Heart right ventricle (tissue), 16 donors: ENCODE data around the gene PLXNC1. TPM values are rescaled to one million over a fixed set of nuclear protein-coding genes. Genes with fewer than 3 reads are reported as not detected.

ENCODE experiments used
- ATAC-seq, 8 donors: fragments of 200-7000 bp; cut with Tn5 transposase; one replicate each; pipeline ENCODE4 v1.9.1; 2020; ENCODE audit warnings: mild to moderate bottlenecking in 8 of 8, moderate library complexity in 8 of 8, moderate number of reproducible peaks in 1 of 8
- DNase-seq, 2 donors: peaks; one replicate each; pipeline ENCODE4 v3.0.0-alpha.2; 2020
- H3K27ac ChIP-seq, 10 donors: fragments of 200-600 bp; sonication (generic) in 2 of 10; one replicate each; pipeline versions ENCODE4 v1.5.0 to v1.8.0; 2020 to 2022; ENCODE audit warnings: mild to moderate bottlenecking in 3 of 10
- H3K27me3 ChIP-seq, 7 donors: fragments of 200-600 bp; one replicate each; pipeline ENCODE4 v1.8.0; 2021 to 2022; ENCODE audit warnings: mild to moderate bottlenecking in 2 of 7
- H3K36me3 ChIP-seq, 9 donors: fragments of 200-600 bp; sonication (generic) in 1 of 9; one replicate each; pipeline versions ENCODE4 v1.5.0 to v1.8.0; 2020 to 2022; ENCODE audit warnings: mild to moderate bottlenecking in 2 of 9
- H3K4me1 ChIP-seq, 9 donors: fragments of 200-600 bp; sonication (generic) in 1 of 9; one replicate each; pipeline versions ENCODE4 v1.5.0 to v1.8.0; 2020 to 2022; ENCODE audit warnings: mild to moderate bottlenecking in 4 of 9
- H3K4me3 ChIP-seq, 10 donors: fragments of 200-600 bp; sonication (generic) in 2 of 10; one replicate each; pipeline versions ENCODE4 v1.5.0 to v1.8.0; 2020 to 2022; ENCODE audit warnings: mild to moderate bottlenecking in 7 of 10, moderate library complexity in 2 of 10
- H3K9me3 ChIP-seq, 11 donors: fragments of 200-600 bp in 10 of 11; sonication (generic) in 2 of 11; one replicate each; pipeline versions ENCODE4 v1.5.0 to v1.8.0; 2013 to 2022; ENCODE audit warnings: mild to moderate bottlenecking in 2 of 11, control low read depth in 1 of 11, moderate library complexity in 1 of 11
- WGBS, 2 donors: extraction: QIAGEN DNeasy Blood & Tissue Kit; methylation state at CpG; one replicate each; pipeline ENCODE4 v1.1.7; 2013; ENCODE audit warnings: inconsistent platforms in 1 of 2; 5-methylcytosine and 5-hydroxymethylcytosine counted together
- intact Hi-C, 10 donors: fragments of 100-400 bp; cut with DNase I; formaldehyde crosslinking; loops; one replicate each; pipeline versions ENCODE4 v1.11.1 to v1.14.2; 2022
- polyA plus RNA-seq, 2 donors: library from polyadenylated mRNA; stranded (reverse); fragments of 200-250 nt; gene quantifications; one replicate each; pipeline ENCODE4 v1.2.3, GENCODE V29; 2013
- total RNA-seq, 10 donors: library from RNA; stranded (reverse); fragmentation: NEBNext Ultra II Directional in 3 of 10; extraction: Animal tissue kit (Norgen Biotek cat#: 25700) in 3 of 10; gene quantifications; one replicate each; pipeline versions ENCODE4 v1.2.1 to v1.2.4, GENCODE V29; 2021 to 2023
- TF ChIP-seq, protein P1 (sequence below), 9 donors: fragments of 200-600 bp; sonication (generic) in 2 of 9; IDR thresholded peaks; one replicate each; pipeline versions ENCODE4 v1.5.0 to v1.8.0; 2021 to 2022; ENCODE audit warnings: antibody characterized with exemption in 9 of 9, mild to moderate bottlenecking in 5 of 9, moderate library complexity in 1 of 9
- donor health status: Arrhythmogenic right ventricular cardiomyopathy.
- donor health status: ischemic (EF 13 %, LVEDD 7.1; RV severe dilation, severe dysfunction).
- donor health status: healthy with polysubstance abuse.
- donor health status: DM: no; HTN: yes; CAD: no.
- donor health status: DM: no; HTN: no; CAD: no.
- donor health status: ischemic (EF 25% LVEDD 6.9; RV normal size, moderate dysfunction).
- donor health status: ischemic (EF 25% LVEDD 5.7; RV mildly dilated, moderate dysfunction).
- donor health status: healthy.
- donor health status: DM: yes; HTN: yes; CAD: no.
- donor health status: Ischemic cardiomyopathy.
- donor health status: ischemic (EF 35%, LVEDD 5.7; RV mildly dilated, moderate dysfunction).
- donor health status: nonischemic (EF 11% LVEDD 7.7; RV severe dilation, severe dysfunction).
- donor health status: DM: yes; HTN: yes; CAD: no.
- donor health status: PGD.
- donor health status: ischemic (EF 29% LVEDD 5.4; RV normal size, mild dysfunction).
- donor health status: nonischemic (EF 23%, LVEDD 6.1; RV moderate dilation, normal function).

PLXNC1 gene
- total and polyA plus RNA-seq, 12 donors: 0.72 to 8.5 (median 2.7) TPM

DNA sequence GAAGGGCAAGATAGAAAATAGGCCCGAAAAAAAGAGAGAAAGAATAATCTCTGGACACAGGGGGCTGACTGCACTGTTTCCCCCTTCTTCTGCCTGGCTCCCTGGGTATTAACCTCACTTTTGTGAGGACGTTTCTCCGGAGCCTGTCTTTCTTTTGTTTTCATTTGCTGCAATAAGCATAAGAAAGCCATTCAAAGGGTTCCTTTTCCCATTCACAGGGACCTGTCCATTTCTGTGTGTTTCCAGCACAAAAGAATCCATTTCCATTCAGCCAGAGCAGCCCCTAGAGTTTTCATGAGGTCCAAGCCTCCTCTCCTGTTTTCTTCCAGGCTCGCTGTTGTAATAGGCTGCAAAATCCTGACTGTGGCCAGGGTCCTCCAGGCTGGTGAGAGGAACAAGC, 16.8 kb downstream of the PLXNC1 start:
- Histone ChIP-seq H3K27ac (peak overlapping the region in 1 of 10 donors; percentile 12), H3K9me3 (no peaks in the 10 kb centered on the region), H3K4me1 (peaks cover 0 to 23% (median 5%) of the 10 kb centered on the region in 9 donors), H3K27me3 (no peaks in the 10 kb centered on the region), H3K36me3 (peaks cover 0 to 8% (median 0%) of the 10 kb centered on the region in 9 donors), H3K4me3 (no peak overlapping the region)
- ATAC-seq (no peak), DNase-seq (no peak)
- WGBS, 2 donors: 78 to 80% methylated on average over 4 of the region's 4 CpGs
- TF ChIP-seq, protein P1, sequence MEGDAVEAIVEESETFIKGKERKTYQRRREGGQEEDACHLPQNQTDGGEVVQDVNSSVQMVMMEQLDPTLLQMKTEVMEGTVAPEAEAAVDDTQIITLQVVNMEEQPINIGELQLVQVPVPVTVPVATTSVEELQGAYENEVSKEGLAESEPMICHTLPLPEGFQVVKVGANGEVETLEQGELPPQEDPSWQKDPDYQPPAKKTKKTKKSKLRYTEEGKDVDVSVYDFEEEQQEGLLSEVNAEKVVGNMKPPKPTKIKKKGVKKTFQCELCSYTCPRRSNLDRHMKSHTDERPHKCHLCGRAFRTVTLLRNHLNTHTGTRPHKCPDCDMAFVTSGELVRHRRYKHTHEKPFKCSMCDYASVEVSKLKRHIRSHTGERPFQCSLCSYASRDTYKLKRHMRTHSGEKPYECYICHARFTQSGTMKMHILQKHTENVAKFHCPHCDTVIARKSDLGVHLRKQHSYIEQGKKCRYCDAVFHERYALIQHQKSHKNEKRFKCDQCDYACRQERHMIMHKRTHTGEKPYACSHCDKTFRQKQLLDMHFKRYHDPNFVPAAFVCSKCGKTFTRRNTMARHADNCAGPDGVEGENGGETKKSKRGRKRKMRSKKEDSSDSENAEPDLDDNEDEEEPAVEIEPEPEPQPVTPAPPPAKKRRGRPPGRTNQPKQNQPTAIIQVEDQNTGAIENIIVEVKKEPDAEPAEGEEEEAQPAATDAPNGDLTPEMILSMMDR (IDR thresholded peaks at IDR 0.05): no peak
- intact Hi-C loops: no loop called here

DNA sequence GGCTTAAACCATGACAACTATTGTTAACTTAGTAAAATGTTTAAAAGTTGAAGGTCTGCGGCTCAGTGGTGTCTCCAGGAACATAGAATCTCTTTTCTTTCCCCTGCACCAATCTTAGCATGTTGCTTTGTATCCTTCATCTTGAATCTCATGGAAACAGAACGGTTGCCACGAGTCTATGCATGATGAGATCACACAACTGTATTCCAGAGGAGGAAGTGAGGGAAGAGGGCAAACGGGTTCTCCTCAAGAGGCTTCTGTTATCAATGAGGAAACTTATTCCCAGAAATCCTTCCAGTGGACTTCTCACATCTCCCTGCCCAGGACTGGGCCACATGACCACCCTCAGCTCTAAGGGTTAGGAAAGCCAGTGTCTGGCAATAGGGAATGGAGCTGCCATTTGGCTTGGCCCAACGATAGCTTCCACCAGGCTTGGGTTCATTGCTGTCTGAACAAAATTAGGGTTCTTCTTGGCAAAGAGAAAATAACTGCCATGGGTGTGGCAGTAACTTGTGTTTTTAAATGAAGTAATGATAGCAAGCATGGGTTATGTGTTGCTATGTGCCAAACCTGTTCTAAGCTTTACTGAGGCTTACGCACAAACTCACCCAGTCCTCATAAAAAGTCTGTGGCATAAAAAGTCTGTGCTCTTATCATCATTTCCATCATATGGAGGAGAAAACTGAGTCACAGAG, 17.4 kb downstream of the PLXNC1 start:
- Histone ChIP-seq H3K27me3 (no peaks in the 10 kb centered on the region), H3K27ac (peak overlapping the region in 1 of 10 donors; percentile 12), H3K4me1 (peaks cover 0 to 29% (median 5%) of the 10 kb centered on the region in 9 donors), H3K9me3 (no peaks in the 10 kb centered on the region), H3K36me3 (peaks cover 0 to 15% (median 0%) of the 10 kb centered on the region in 9 donors), H3K4me3 (no peak overlapping the region)
- WGBS, 2 donors: 72 to 80% methylated on average over 6 of the region's 6 CpGs
- TF ChIP-seq, protein P1 (IDR thresholded peaks at IDR 0.05): no peak
- ATAC-seq (no peak), DNase-seq (no peak)
- intact Hi-C loops: no loop called here

DNA sequence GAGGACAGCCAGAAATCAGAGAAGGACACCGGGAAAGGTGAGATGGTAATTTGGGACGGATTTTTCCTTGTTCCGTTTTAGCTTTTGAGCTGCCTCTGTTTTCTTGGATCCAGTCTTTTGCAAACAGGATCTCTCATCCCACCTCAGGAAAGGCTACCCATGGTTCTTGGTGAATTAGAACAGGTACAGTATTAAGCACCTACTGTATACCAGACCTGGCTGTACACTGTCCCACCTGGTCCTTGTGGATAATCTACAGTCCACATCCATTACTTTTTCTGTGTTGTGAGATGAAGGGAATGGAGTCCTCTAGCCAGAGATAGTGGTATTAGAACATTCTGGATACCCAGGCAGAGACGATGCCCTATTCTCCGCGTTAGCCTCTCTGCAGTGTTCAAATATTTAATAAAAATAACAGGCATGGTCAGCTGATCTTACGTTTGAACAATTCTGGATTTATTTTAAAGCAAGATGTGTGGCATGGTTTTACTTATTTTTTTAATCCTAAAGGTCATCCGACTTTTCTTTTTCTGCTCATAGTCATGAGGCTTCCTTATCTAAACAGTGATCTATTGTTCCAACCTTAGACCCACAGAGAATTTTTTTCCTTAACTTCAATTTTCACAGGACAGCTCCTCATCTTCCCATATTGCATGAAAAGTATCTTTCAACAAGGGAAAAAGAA, 18.8 kb downstream of the PLXNC1 start:
- Histone ChIP-seq H3K4me3 (no peak overlapping the region), H3K27me3 (no peaks in the 10 kb centered on the region), H3K9me3 (no peaks in the 10 kb centered on the region), H3K27ac (no peak overlapping the region), H3K4me1 (peaks cover 0 to 43% (median 5%) of the 10 kb centered on the region in 9 donors), H3K36me3 (peaks cover 0 to 19% (median 0%) of the 10 kb centered on the region in 9 donors)
- DNase-seq: no peak
- WGBS, 2 donors: 89 to 93% methylated on average over 8 of the region's 8 CpGs
- intact Hi-C loops: no loop called here
- TF ChIP-seq, protein P1 (IDR thresholded peaks at IDR 0.05): no peak
- ATAC-seq: no peak

DNA sequence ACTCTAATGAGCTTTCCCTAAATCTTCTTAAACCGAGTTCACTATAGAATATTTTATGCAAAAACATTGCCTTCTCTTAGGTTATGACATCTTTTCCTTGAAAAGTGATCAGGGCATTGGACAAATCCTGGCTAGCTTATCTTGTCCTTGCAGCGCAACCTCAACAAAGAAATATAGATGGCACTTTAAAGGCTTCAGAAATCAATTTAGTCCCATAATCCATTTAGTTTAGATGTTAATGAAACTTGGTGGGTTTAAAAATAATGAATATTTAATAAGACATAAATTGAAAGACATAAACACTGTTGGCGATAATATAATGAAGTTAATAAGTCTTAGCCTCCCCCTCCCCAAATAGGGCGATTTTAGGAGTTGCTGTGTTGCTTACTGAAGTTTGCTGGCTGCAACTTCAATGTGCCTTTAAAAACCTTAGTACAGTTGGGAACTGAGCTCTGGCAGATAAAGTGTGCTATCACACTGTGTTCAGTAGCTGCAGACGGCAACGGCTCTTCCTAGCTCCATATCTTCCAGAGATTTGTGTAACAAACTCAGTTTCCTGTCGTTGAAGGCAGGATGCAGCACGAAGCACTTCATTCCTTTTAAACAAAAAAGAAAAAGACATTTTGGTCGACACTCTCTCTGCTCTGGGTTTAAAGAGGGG, 19.5 kb downstream of the PLXNC1 start:
- intact Hi-C loops: no loop called here
- peak in 2 of 8 donors; percentile 37 to 43 for ATAC-seq
- 37 to 42% methylated on average over 9 of the region's 9 CpGs for WGBS, 2 donors

More for the DNA sequence above, 19.5 kb downstream of the PLXNC1 start:
- no peak overlapping the region for H3K27ac ChIP-seq
- no peaks in the 10 kb centered on the region for H3K9me3 ChIP-seq
- H3K4me1 ChIP-seq: peaks cover 0 to 49% (median 5%) of the 10 kb centered on the region in 9 donors
- H3K4me3 ChIP-seq: no peak overlapping the region
- TF ChIP-seq, protein P1 (IDR thresholded peaks at IDR 0.05): no peak
- peaks cover 0 to 19% (median 0%) of the 10 kb centered on the region in 9 donors for H3K36me3 ChIP-seq
- no peak for DNase-seq
- H3K27me3 ChIP-seq: no peaks in the 10 kb centered on the region
